Osteoblast (primary cell): ENCODE measurements around the gene WEE2. TPM values are rescaled to one million over a fixed set of nuclear protein-coding genes. Genes with fewer than 3 reads are reported as not detected.

Experiments
- DNase-seq: peaks from one replicate; pipeline ENCODE4 v3.0.0; 2011; ENCODE audit warnings: low spot score, mixed read lengths; ENCODE audit not compliant: insufficient read length; ENCODE audit errors: missing footprints
- H2AFZ ChIP-seq: 2 replicates; pipeline ENCODE4 v1.6.0; 2011; ENCODE audit warnings: mild to moderate bottlenecking, low read length
- H3K27ac ChIP-seq: 2 replicates; pipeline ENCODE4 v1.5.1; 2011; ENCODE audit warnings: mild to moderate bottlenecking, low read depth, low read length, moderate library complexity
- H3K27me3 ChIP-seq: 2 replicates; pipeline ENCODE4 v1.6.0; 2012; ENCODE audit warnings: mild to moderate bottlenecking, control low read depth, inconsistent platforms, low read length, moderate library complexity; ENCODE audit not compliant: insufficient read depth
- H3K36me3 ChIP-seq: 2 replicates; pipeline ENCODE4 v1.5.1; 2011; ENCODE audit warnings: mild to moderate bottlenecking, low read length, control low read depth, moderate library complexity; ENCODE audit not compliant: insufficient read depth
- H3K4me1 ChIP-seq: 2 replicates; pipeline ENCODE4 v1.5.1; 2011; ENCODE audit warnings: mild to moderate bottlenecking, low read length, control low read depth, moderate library complexity; ENCODE audit not compliant: insufficient read depth
- H3K4me2 ChIP-seq: 2 replicates; pipeline ENCODE4 v1.6.0; 2011; ENCODE audit warnings: mild to moderate bottlenecking, low read length; ENCODE audit not compliant: insufficient read depth
- H3K4me3 ChIP-seq: fragments of 200-600 bp; sonication (generic); 3 replicates; pipeline ENCODE4 v1.5.1; 2012; ENCODE audit warnings: mild to moderate bottlenecking, low read length, inconsistent platforms; ENCODE audit not compliant: insufficient read depth
- H3K79me2 ChIP-seq: 2 replicates; pipeline ENCODE4 v1.6.0; 2012; ENCODE audit warnings: mild to moderate bottlenecking, low read length, control low read depth, inconsistent platforms; ENCODE audit not compliant: insufficient read depth
- H3K9me3 ChIP-seq: 2 replicates; pipeline ENCODE4 v1.5.1; 2011; ENCODE audit warnings: low read depth, low read length, control low read depth
- H4K20me1 ChIP-seq: 2 replicates; pipeline ENCODE4 v1.6.0; 2012; ENCODE audit warnings: mild to moderate bottlenecking, low read length, control low read depth; ENCODE audit not compliant: insufficient read depth
- CTCF ChIP-seq: IDR thresholded peaks from 2 replicates; pipeline ENCODE4 v1.5.1; 2011; ENCODE audit warnings: mild to moderate bottlenecking, low read depth, low read length, moderate library complexity; ENCODE audit errors: extremely low read depth
- total RNA-seq: library from RNA; depleted of rRNA; stranded (reverse); fragments of >200 nt; gene quantifications from 2 replicates; pipeline ENCODE4 v1.2.3, GENCODE V29; 2012

Gene WEE2
- total RNA-seq, 1 donor: not detected

GRCh38 chr7:141691540-141691939 is 16.6 kb upstream of the WEE2 start:
- DNase-seq: no peak
- no peak overlapping the region for H3K27ac ChIP-seq
- no peaks in the 10 kb centered on the region for H3K9me3 ChIP-seq
- H4K20me1 ChIP-seq: peaks cover 32% of the 10 kb centered on the region
- H3K4me1 ChIP-seq: peaks cover 3% of the 10 kb centered on the region
- no peaks in the 10 kb centered on the region for H3K36me3 ChIP-seq
- no peak overlapping the region for H2AFZ ChIP-seq
- no peaks in the 10 kb centered on the region for H3K27me3 ChIP-seq
- no peak overlapping the region for H3K4me2 ChIP-seq
- no peak for TF ChIP-seq CTCF
- peaks cover 9% of the 10 kb centered on the region for H3K79me2 ChIP-seq
- H3K4me3 ChIP-seq: no peak overlapping the region

GRCh38 chr7:141691961-141692360 is 16.2 kb upstream of the WEE2 start:
- Histone ChIP-seq H3K4me2 (no peak overlapping the region), H3K36me3 (no peaks in the 10 kb centered on the region), H3K9me3 (no peaks in the 10 kb centered on the region), H4K20me1 (peaks cover 33% of the 10 kb centered on the region), H2AFZ (no peak overlapping the region), H3K4me3 (no peak overlapping the region), H3K27me3 (no peaks in the 10 kb centered on the region), H3K79me2 (peaks cover 9% of the 10 kb centered on the region), H3K4me1 (peaks cover under 1% of the 10 kb centered on the region), H3K27ac (no peak overlapping the region)
- TF ChIP-seq CTCF: no peak
- DNase-seq: no peak

GRCh38 chr7:141693082-141693481 is 15.1 kb upstream of the WEE2 start:
- Histone ChIP-seq H3K27ac (no peak overlapping the region), H4K20me1 (peaks cover 34% of the 10 kb centered on the region), H3K27me3 (no peaks in the 10 kb centered on the region), H3K79me2 (peaks cover 9% of the 10 kb centered on the region), H3K36me3 (no peaks in the 10 kb centered on the region), H3K4me1 (peaks cover 6% of the 10 kb centered on the region), H3K4me3 (no peak overlapping the region), H2AFZ (no peak overlapping the region), H3K4me2 (no peak overlapping the region), H3K9me3 (no peaks in the 10 kb centered on the region)
- no peak for DNase-seq
- TF ChIP-seq CTCF: no peak

GRCh38 chr7:141695803-141696289 is 12.3 kb upstream of the WEE2 start:
- no peak overlapping the region for H2AFZ ChIP-seq
- H3K4me3 ChIP-seq: no peak overlapping the region
- no peaks in the 10 kb centered on the region for H3K27me3 ChIP-seq
- DNase-seq: no peak
- H3K79me2 ChIP-seq: peaks cover 7% of the 10 kb centered on the region
- H3K4me1 ChIP-seq: peaks cover 12% of the 10 kb centered on the region
- H3K4me2 ChIP-seq: no peak overlapping the region
- H4K20me1 ChIP-seq: peaks cover 34% of the 10 kb centered on the region
- no peaks in the 10 kb centered on the region for H3K36me3 ChIP-seq
- H3K27ac ChIP-seq: no peak overlapping the region
- no peaks in the 10 kb centered on the region for H3K9me3 ChIP-seq
- no peak for TF ChIP-seq CTCF
